LNCaP clone FGC (cell line): ENCODE data around the gene MAP4K1.
"Not testable (repeated sequence)": the region's sequence is repeated elsewhere in the genome, so short reads cannot be mapped to it uniquely, and the experiment has no call there.

Experiments
- DNase-seq: peaks from one replicate; pipeline ENCODE4 v3.0.0-alpha.2; 2011; ENCODE audit warnings: low read depth
- H3K4me3 ChIP-seq: 2 replicates; pipeline ENCODE4 v1.5.1; 2011; ENCODE audit warnings: mild to moderate bottlenecking, low read depth, low read length, control low read depth
- CTCF ChIP-seq: IDR thresholded peaks from 2 replicates; pipeline ENCODE4 v1.5.1; 2012; ENCODE audit warnings: mild to moderate bottlenecking; ENCODE audit not compliant: control insufficient read depth, insufficient read depth; ENCODE audit errors: extremely low read depth

The MAP4K1 gene

GRCh38 chr19:38618590-38619360, 1.0 kb upstream of the MAP4K1 start, which contains the start of gene EIF3K:
TSS of gene EIF3K (plus strand) at chr19:38619188. CDS start at chr19:38619269, 81 bp downstream.
- no peak for TF ChIP-seq CTCF
- H3K4me3 ChIP-seq = peak within 1 kb of the TSS; percentile 100
- peak; percentile 97 for DNase-seq

- no peak overlapping the region for H3K4me3 ChIP-seq
- no peak for DNase-seq
- no peak for TF ChIP-seq CTCF
Measured at GRCh38 chr19:38617283-38617763, 430 bp downstream of the MAP4K1 start.

DNA sequence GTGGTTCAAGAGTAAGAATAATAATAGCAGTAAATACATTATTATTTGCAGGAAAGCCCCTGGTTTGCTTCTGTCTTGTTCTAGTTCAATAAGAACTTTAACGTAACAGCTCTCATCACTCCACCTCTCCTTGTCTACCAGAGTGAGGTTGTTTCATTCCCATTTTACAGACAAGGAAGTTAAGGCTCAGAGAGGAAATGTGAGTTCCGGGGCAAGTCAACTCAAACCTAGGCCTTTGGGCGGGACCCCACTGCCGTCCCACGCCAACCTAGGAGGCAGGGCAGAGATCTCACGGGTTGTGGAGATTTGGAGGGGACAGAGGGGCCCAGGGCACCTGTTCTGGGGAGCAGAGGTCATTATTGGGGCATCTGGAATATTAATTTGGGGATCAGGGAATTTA, 1.5 kb downstream of the MAP4K1 start:
- DNase-seq = no peak
- TF ChIP-seq CTCF = no peak
- no peak overlapping the region for H3K4me3 ChIP-seq

DNA sequence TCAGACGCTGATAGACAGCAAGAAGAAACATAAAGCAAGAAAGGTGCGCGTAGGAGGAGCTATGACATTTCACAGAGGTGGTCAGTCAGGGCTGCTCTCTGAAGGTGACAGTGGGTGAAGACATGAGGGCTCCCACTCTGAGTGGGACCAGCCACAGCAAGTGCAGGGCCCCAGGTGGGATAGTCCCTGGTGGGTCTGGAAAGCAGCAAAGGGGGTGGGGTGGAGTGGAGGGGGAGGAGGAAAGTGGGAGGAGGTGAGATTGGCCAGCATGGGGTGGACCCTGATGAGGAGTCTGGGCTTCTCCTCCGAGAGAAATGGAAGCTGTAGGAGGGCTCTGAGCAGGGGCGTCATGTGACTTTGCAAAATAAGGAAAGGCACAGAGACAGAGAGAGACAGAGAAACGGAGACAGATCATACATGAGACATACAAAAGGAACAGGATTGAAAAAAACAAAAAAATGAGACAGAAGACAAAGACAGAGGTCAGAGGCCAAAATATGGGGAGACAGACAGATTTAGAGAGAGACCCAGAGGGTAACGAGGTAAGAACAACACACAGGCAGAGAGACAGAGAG, 2.7 kb downstream of the MAP4K1 start:
- DNase-seq = no peak
- TF ChIP-seq CTCF = no peak
- H3K4me3 ChIP-seq = no peak overlapping the region

DNA sequence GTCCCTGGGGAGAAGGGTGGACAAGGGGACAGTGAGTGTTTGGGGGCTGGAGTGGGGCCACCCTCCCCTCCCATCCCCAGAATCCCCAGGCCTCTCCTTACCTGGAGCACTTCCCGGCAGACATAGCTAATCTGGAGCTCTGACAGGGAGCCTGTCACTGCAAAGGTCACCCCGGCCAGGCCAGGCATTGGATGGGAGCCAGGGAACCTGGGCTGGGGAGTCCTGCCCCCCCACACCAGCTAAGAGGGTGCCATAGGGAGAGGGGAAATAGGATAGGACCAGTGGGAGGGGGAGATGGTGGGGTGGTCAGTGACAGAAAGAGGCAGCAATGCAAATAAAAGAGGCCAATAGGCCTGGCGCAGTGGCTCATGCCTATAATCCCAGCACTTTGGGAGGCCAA, 3.5 kb downstream of the MAP4K1 start:
- H3K4me3 ChIP-seq = no peak overlapping the region
- no peak for TF ChIP-seq CTCF

GRCh38 chr19:38606131-38606530, 11.6 kb downstream of the MAP4K1 start:
- no peak for TF ChIP-seq CTCF
- no peak for DNase-seq
- no peak overlapping the region for H3K4me3 ChIP-seq

More for the DNA sequence above, 3.5 kb downstream of the MAP4K1 start:
- DNase-seq = no peak

GRCh38 chr19:38602856-38603255, 14.9 kb downstream of the MAP4K1 start:
- DNase-seq, H3K4me3 ChIP-seq: not testable (repeated sequence)
